IMR-90 (cell line): ENCODE measurements around the gene LRRC75B. TPM values are rescaled to one million over a fixed set of nuclear protein-coding genes. Genes with fewer than 3 reads are reported as not detected.
A peak's percentile ranks its signal among the peaks of the same experiment; 100 is the strongest.
"Not testable (repeated sequence)": the region's sequence is repeated elsewhere in the genome, so short reads cannot be mapped to it uniquely, and the experiment has no call there.

Experiments used
- ATAC-seq: fragments of 200-7000 bp; cut with Tn5 transposase; 2 replicates; pipeline ENCODE4 v1.9.1; 2020; ENCODE audit warnings: low read depth, mild to moderate bottlenecking, moderate library complexity
- BruUV-seq: library from RNA; stranded (reverse); fragments of 400-500 nt; replicated peaks from 2 replicates; lab custom pipeline; 2021; lab: Mats Ljungman, UMichigan
- CTCF ChIA-PET: fragments of 300-600 bp; formaldehyde crosslinking; extraction: SDS; loops from one replicate; lab custom pipeline; 2021; ENCODE audit warnings: antibody characterized with exemption; lab: Yijun Ruan, JAX
- POLR2A ChIA-PET: fragments of 300-600 bp; sonication (Branson Sonifier 250); formaldehyde crosslinking; loops from one replicate; lab custom pipeline; 2022; ENCODE audit warnings: antibody characterized with exemption; ENCODE audit not compliant: unreplicated experiment; lab: Charles Lee
- DNase-seq: peaks from one replicate; pipeline ENCODE4 v3.0.0; 2013
- H2AFZ ChIP-seq: replicated peaks from 2 replicates; pipeline ENCODE3; 2013; ENCODE audit warnings: low read length, mild to moderate bottlenecking; ENCODE audit not compliant: poor library complexity
- H2AK5ac ChIP-seq: 2 replicates; pipeline ENCODE4 v1.6.1; 2013; ENCODE audit warnings: low read depth, low read length, inconsistent platforms
- H2AK9ac ChIP-seq: replicated peaks from 2 replicates; pipeline ENCODE3; 2013; ENCODE audit warnings: mild to moderate bottlenecking, low read depth, low read length, moderate library complexity; ENCODE audit not compliant: poor library complexity
- H2BK120ac ChIP-seq: 2 replicates; pipeline ENCODE4 v1.6.1; 2013; ENCODE audit warnings: low read depth, low read length, inconsistent platforms
- H2BK15ac ChIP-seq: 3 replicates; pipeline ENCODE4 v1.6.1; 2013; ENCODE audit warnings: low read depth, low read length, inconsistent platforms
- H2BK20ac ChIP-seq: 2 replicates; pipeline ENCODE4 v1.6.1; 2013; ENCODE audit warnings: low read depth, mild to moderate bottlenecking, inconsistent platforms, low read length, moderate library complexity
- H2BK5ac ChIP-seq: 2 replicates; pipeline ENCODE4 v1.6.1; 2013; ENCODE audit warnings: mild to moderate bottlenecking, low read depth, low read length, inconsistent platforms; ENCODE audit not compliant: poor library complexity, severe bottlenecking
- H3K14ac ChIP-seq: replicated peaks from 2 replicates; pipeline ENCODE4 v1.6.1; 2013; ENCODE audit warnings: low read depth, low read length, inconsistent platforms
- H3K18ac ChIP-seq: 2 replicates; pipeline ENCODE4 v1.6.1; 2013; ENCODE audit warnings: low read depth, low read length, control low read depth
- H3K23ac ChIP-seq: 2 replicates; pipeline ENCODE4 v1.6.1; 2013; ENCODE audit warnings: low read depth, low read length, inconsistent platforms
- H3K27ac ChIP-seq: 2 replicates; pipeline ENCODE4 v1.5.1; 2013; ENCODE audit warnings: mild to moderate bottlenecking, control low read depth, low read length; ENCODE audit not compliant: insufficient read depth
- H3K27me3 ChIP-seq: 2 replicates; pipeline ENCODE4 v1.6.1; 2013; ENCODE audit warnings: low read length; ENCODE audit not compliant: control insufficient read depth, insufficient read depth
- H3K36me3 ChIP-seq: 2 replicates; pipeline ENCODE4 v1.6.1; 2013; ENCODE audit warnings: low read length, mixed read lengths; ENCODE audit not compliant: control insufficient read depth, insufficient read depth
- H3K4ac ChIP-seq: 2 replicates; pipeline ENCODE4 v1.6.1; 2013; ENCODE audit warnings: low read depth, low read length, inconsistent platforms
- H3K4me1 ChIP-seq: 2 replicates; pipeline ENCODE4 v1.6.1; 2013; ENCODE audit warnings: low read length, mixed read lengths; ENCODE audit not compliant: control insufficient read depth, insufficient read depth
- H3K4me2 ChIP-seq: 2 replicates; pipeline ENCODE4 v1.6.1; 2013; ENCODE audit warnings: low read depth, mild to moderate bottlenecking, control low read depth, low read length, moderate library complexity
- H3K4me3 ChIP-seq: 2 replicates; pipeline ENCODE4 v1.5.1; 2013; ENCODE audit warnings: low read depth, mild to moderate bottlenecking, control low read depth, low read length, moderate library complexity; ENCODE audit not compliant: insufficient read depth
- H3K56ac ChIP-seq: 2 replicates; pipeline ENCODE4 v1.6.1; 2013; ENCODE audit warnings: low read length, inconsistent platforms; ENCODE audit not compliant: insufficient read depth; ENCODE audit errors: extremely low read depth
- H3K79me1 ChIP-seq, 2 experiments: 2 replicates each; pipeline ENCODE4 v1.6.1; 2013; ENCODE audit warnings: low read length in 2 of 2, inconsistent platforms in 1 of 2, low read depth in 1 of 2
- H3K9ac ChIP-seq: 2 replicates; pipeline ENCODE4 v1.6.1; 2013; ENCODE audit warnings: low read depth, low read length, control low read depth
- H3K9me1 ChIP-seq: 2 replicates; pipeline ENCODE4 v1.6.1; 2013; ENCODE audit warnings: low read length, inconsistent platforms; ENCODE audit not compliant: insufficient read depth
- H3K9me3 ChIP-seq: 2 replicates; pipeline ENCODE4 v1.6.1; 2013; ENCODE audit warnings: low read length; ENCODE audit not compliant: control insufficient read depth, insufficient read depth
- H4K20me1 ChIP-seq: 2 replicates; pipeline ENCODE4 v1.6.1; 2013; ENCODE audit warnings: low read length, inconsistent platforms; ENCODE audit not compliant: insufficient read depth
- H4K5ac ChIP-seq: 2 replicates; pipeline ENCODE4 v1.6.1; 2013; ENCODE audit warnings: mild to moderate bottlenecking, low read depth, low read length, control low read depth
- H4K8ac ChIP-seq, 2 experiments: 2 replicates each; pipeline ENCODE4 v1.6.1; 2013; ENCODE audit warnings: low read depth in 2 of 2, low read length in 2 of 2, control low read depth in 1 of 2, inconsistent platforms in 1 of 2
- H4K91ac ChIP-seq: 2 replicates; pipeline ENCODE4 v1.6.1; 2013; ENCODE audit warnings: low read depth, low read length, inconsistent platforms; ENCODE audit not compliant: insufficient read depth
- RAD21 ChIP-seq: IDR thresholded peaks from 2 replicates; pipeline ENCODE4 v1.6.1; 2012; ENCODE audit warnings: low read length, improper control_type of control experiment
- WGBS, 2 experiments: methylation state at CpG; one replicate each; pipeline versions ENCODE4 v1.1.5 to v1.1.7; 2013; ENCODE audit warnings: missing lambda C conversion rate in 2 of 2; ENCODE audit not compliant: insufficient read length in 1 of 2; ENCODE audit errors: extremely low coverage in 2 of 2; 5-methylcytosine and 5-hydroxymethylcytosine counted together
- dilution Hi-C: fragments of 300-500 bp; cut with HindIII; formaldehyde crosslinking; loops from one replicate; pipeline ENCODE4 v1.14.3; 2018; ENCODE audit warnings: low sequenced_read_pairs; ENCODE audit not compliant: unreplicated experiment
- in situ Hi-C: fragments of 300-500 bp; cut with MboI; formaldehyde crosslinking; loops from 3 replicates; pipeline ENCODE4 v1.14.3; 2019; ENCODE audit warnings: low sequenced_read_pairs, inconsistent platforms, mixed read lengths
- intact Hi-C: fragments of 100-400 bp; cut with micrococcal nuclease; formaldehyde crosslinking; loops from 2 replicates; pipeline ENCODE4 v1.10.0; 2022
- polyA plus RNA-seq, 3 experiments: library from polyadenylated mRNA; depleted of rRNA; stranded (reverse); fragments of >200 nt; gene quantifications; 2 replicates each; pipeline ENCODE4 v1.2.3, GENCODE V29; 2012; ENCODE audit warnings: low replicate concordance in 1 of 3
- total RNA-seq: library from RNA; depleted of rRNA; stranded (reverse); fragments of >200 nt; gene quantifications from 2 replicates; pipeline ENCODE4 v1.2.3, GENCODE V29; 2012
- TF ChIP-seq, protein P1 (sequence below): conservative IDR thresholded peaks from 2 replicates; pipeline ENCODE4 v1.5.1; 2012; ENCODE audit warnings: mild to moderate bottlenecking, low read depth, low read length, improper control_type of control experiment

Gene LRRC75B
- total and polyA plus RNA-seq, 2 of the 4 experiments (the other 2 are of a cell fraction): 1.6 to 10.7 TPM

DNA sequence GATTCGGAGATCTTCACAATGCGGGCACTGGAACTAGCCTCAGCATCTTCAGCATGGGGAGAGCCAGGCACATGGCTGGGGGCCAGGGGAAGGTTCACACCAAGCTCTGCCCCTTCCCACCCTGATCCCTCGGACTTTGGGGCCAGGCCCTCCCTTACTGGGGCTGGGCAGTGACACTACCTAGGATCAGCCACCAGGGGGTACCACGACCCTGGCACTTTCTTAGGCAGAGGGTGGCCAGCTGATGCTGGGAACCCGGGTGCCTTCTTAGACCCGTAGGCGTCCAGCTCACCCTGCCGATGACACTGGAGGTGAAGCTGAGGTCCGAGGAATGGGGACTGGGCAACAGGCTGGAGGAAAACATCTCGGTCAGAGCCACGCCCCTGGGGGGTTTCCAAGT lies 36.2 kb upstream of the LRRC75B start:
- H4K91ac ChIP-seq, H3K4me2 ChIP-seq, H4K20me1 ChIP-seq, H2AFZ ChIP-seq, dilution Hi-C loops, H2BK20ac ChIP-seq, H3K14ac ChIP-seq, H3K4me3 ChIP-seq, H3K18ac ChIP-seq, ATAC-seq, H2AK9ac ChIP-seq, H3K9me3 ChIP-seq, H3K27ac ChIP-seq, H3K79me1 ChIP-seq, H4K8ac ChIP-seq, H3K23ac ChIP-seq, H2AK5ac ChIP-seq, H4K5ac ChIP-seq, CTCF ChIA-PET, H3K27me3 ChIP-seq, intact Hi-C loops, H3K9ac ChIP-seq, in situ Hi-C loops, H2BK120ac ChIP-seq, BruUV-seq, H3K56ac ChIP-seq, H2BK15ac ChIP-seq, H3K4ac ChIP-seq, H3K4me1 ChIP-seq, H3K36me3 ChIP-seq, POLR2A ChIA-PET, H2BK5ac ChIP-seq, H3K9me1 ChIP-seq: not testable (repeated sequence)
- no CpG with 5 or more reads among the region's 11 CpGs for WGBS, 2 experiments
- peak; percentile 16; the same call in 1 of the 2 replicates for TF ChIP-seq RAD21
- TF ChIP-seq, protein P1, sequence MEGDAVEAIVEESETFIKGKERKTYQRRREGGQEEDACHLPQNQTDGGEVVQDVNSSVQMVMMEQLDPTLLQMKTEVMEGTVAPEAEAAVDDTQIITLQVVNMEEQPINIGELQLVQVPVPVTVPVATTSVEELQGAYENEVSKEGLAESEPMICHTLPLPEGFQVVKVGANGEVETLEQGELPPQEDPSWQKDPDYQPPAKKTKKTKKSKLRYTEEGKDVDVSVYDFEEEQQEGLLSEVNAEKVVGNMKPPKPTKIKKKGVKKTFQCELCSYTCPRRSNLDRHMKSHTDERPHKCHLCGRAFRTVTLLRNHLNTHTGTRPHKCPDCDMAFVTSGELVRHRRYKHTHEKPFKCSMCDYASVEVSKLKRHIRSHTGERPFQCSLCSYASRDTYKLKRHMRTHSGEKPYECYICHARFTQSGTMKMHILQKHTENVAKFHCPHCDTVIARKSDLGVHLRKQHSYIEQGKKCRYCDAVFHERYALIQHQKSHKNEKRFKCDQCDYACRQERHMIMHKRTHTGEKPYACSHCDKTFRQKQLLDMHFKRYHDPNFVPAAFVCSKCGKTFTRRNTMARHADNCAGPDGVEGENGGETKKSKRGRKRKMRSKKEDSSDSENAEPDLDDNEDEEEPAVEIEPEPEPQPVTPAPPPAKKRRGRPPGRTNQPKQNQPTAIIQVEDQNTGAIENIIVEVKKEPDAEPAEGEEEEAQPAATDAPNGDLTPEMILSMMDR: peak; percentile 30
- DNase-seq: peak; percentile 3

DNA sequence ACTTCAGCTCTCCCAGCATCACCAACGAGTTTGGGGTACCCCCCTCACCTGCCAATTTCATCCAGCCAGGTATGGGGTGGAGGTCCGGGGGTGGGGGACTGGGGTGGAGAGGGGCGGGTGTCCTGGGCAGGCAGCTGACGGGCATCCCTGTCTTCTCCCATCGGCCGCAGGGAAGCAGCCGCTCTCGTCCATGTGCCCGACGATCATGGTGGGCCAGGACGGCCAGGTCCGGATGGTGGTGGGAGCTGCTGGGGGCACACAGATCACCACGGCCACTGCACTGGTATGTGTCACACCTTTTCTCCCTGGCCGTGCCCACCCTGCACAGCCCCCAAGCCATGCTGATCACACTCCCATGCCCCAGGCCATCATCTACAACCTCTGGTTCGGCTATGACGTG lies 35.0 kb upstream of the LRRC75B start:
- H2AFZ ChIP-seq, H3K4me2 ChIP-seq, H3K18ac ChIP-seq, H3K36me3 ChIP-seq, DNase-seq, H2BK120ac ChIP-seq, H3K27me3 ChIP-seq, CTCF ChIA-PET, H3K9ac ChIP-seq, H3K4ac ChIP-seq, H3K9me1 ChIP-seq, H3K56ac ChIP-seq, H3K79me1 ChIP-seq, intact Hi-C loops, H3K14ac ChIP-seq, H2AK9ac ChIP-seq, H3K23ac ChIP-seq, H3K27ac ChIP-seq, dilution Hi-C loops, H3K4me3 ChIP-seq, H4K91ac ChIP-seq, in situ Hi-C loops, H3K4me1 ChIP-seq, H4K20me1 ChIP-seq, H2BK20ac ChIP-seq, H2BK15ac ChIP-seq, H2AK5ac ChIP-seq, ATAC-seq, H3K9me3 ChIP-seq, POLR2A ChIA-PET, H2BK5ac ChIP-seq, BruUV-seq, H4K8ac ChIP-seq, H4K5ac ChIP-seq: not testable (repeated sequence)
- WGBS, 2 experiments: no CpG with 5 or more reads among the region's 16 CpGs
